Thoracic aorta (tissue), 2 donors: ENCODE results near the gene RSU1. TPM values are rescaled to one million over a fixed set of nuclear protein-coding genes. Genes with fewer than 3 reads are reported as not detected.

Experiments used
- ATAC-seq: fragments of 150-250 bp; one replicate; pipeline ENCODE4 v1.8.0; 2017; ENCODE audit warnings: low read depth; ENCODE audit not compliant: insufficient number of reproducible peaks, low FRiP score
- DNase-seq: peaks from one replicate; pipeline ENCODE4 v3.0.0-alpha.2; 2020; ENCODE audit warnings: low spot score
- H3K27ac ChIP-seq, 2 donors: fragments of 200-600 bp; sonication (generic); 1 replicate in 1 of 2; 2 replicates in 1 of 2; pipeline ENCODE4 v1.5.1; 2016; ENCODE audit warnings: mild to moderate bottlenecking in 2 of 2, moderate library complexity in 2 of 2
- H3K27me3 ChIP-seq: fragments of 200-600 bp; sonication (generic); replicated peaks from 2 replicates; pipeline ENCODE4 v1.6.0; 2016; ENCODE audit warnings: mild to moderate bottlenecking; ENCODE audit not compliant: insufficient read depth
- H3K36me3 ChIP-seq: fragments of 200-600 bp; sonication (generic); one replicate; pipeline ENCODE4 v1.5.1; 2016
- H3K4me1 ChIP-seq, 2 donors: fragments of 200-600 bp; sonication (generic); 1 replicate in 1 of 2; 2 replicates in 1 of 2; pipeline versions ENCODE4 v1.5.1 to v1.6.0; 2016; ENCODE audit warnings: low read depth in 2 of 2, mild to moderate bottlenecking in 1 of 2; ENCODE audit not compliant: control insufficient read depth in 1 of 2
- H3K4me3 ChIP-seq: fragments of 200-600 bp; sonication (generic); 2 replicates; pipeline ENCODE4 v1.5.1; 2016; ENCODE audit warnings: mild to moderate bottlenecking
- H3K9me3 ChIP-seq: fragments of 200-600 bp; sonication (generic); 2 replicates; pipeline ENCODE4 v1.5.1; 2016
- CTCF ChIP-seq: fragments of 200-600 bp; sonication (generic); IDR thresholded peaks from one replicate; pipeline ENCODE4 v1.5.1; 2019; ENCODE audit warnings: antibody characterized with exemption
- total RNA-seq, 2 donors: library from RNA; depleted of rRNA; stranded (reverse); fragments of >200 nt; gene quantifications; one replicate each; pipeline versions ENCODE4 v1.1.0 to v1.2.3, GENCODE V29; 2016

The RSU1 gene
- total RNA-seq, 2 donors from 2014 or later, result 88.0 to 122 TPM

- Histone ChIP-seq H3K27ac (no peak overlapping the region), H3K4me3 (peak overlapping the region; percentile 24), H3K9me3 (no peaks in the 10 kb centered on the region), H3K36me3 (no peaks in the 10 kb centered on the region), H3K4me1 (peaks cover 8 to 17% of the 10 kb centered on the region in 2 donors), H3K27me3 (no peaks in the 10 kb centered on the region)
- peak; percentile 46 for TF ChIP-seq CTCF
- ATAC-seq (no peak), DNase-seq (no peak)
Measured at GRCh38 chr10:16545116-16545736, 272.0 kb downstream of the RSU1 start.

GRCh38 chr10:16544591-16544990 is 272.6 kb downstream of the RSU1 start:
- Histone ChIP-seq H3K36me3 (no peaks in the 10 kb centered on the region), H3K27me3 (no peaks in the 10 kb centered on the region), H3K9me3 (no peaks in the 10 kb centered on the region), H3K4me1 (peaks cover 8 to 17% of the 10 kb centered on the region in 2 donors), H3K4me3 (peak overlapping the region; percentile 24), H3K27ac (no peak overlapping the region)
- DNase-seq (no peak), ATAC-seq (no peak)
- TF ChIP-seq CTCF, result no peak

- Histone ChIP-seq H3K27ac (no peak overlapping the region), H3K9me3 (no peaks in the 10 kb centered on the region), H3K27me3 (no peaks in the 10 kb centered on the region), H3K36me3 (no peaks in the 10 kb centered on the region), H3K4me3 (no peak overlapping the region), H3K4me1 (peaks cover 8 to 17% of the 10 kb centered on the region in 2 donors)
- DNase-seq (no peak), ATAC-seq (no peak)
- no peak for TF ChIP-seq CTCF
Measured at GRCh38 chr10:16544099-16544498, 273.1 kb downstream of the RSU1 start.
